Suprapubic skin (tissue), 4 donors: ENCODE results near the gene HERC4. TPM values are rescaled to one million over a fixed set of nuclear protein-coding genes. Genes with fewer than 3 reads are reported as not detected.

Experiments used
- DNase-seq, 2 donors: peaks; one replicate each; pipeline ENCODE4 v3.0.0-alpha.2; 2019; ENCODE audit warnings: low spot score in 2 of 2
- H3K27ac ChIP-seq: fragments of 200-600 bp; sonication (generic); one replicate; pipeline ENCODE4 v1.5.1; 2019
- H3K27me3 ChIP-seq: fragments of 200-600 bp; sonication (generic); one replicate; pipeline ENCODE4 v1.5.1; 2019
- H3K36me3 ChIP-seq: fragments of 200-600 bp; sonication (generic); one replicate; pipeline ENCODE4 v1.5.1; 2019
- H3K4me1 ChIP-seq: fragments of 200-600 bp; sonication (generic); one replicate; pipeline ENCODE4 v1.5.1; 2019
- H3K4me3 ChIP-seq: fragments of 200-600 bp; sonication (generic); one replicate; pipeline ENCODE4 v1.5.1; 2019; ENCODE audit warnings: mild to moderate bottlenecking
- H3K9me3 ChIP-seq: fragments of 200-600 bp; sonication (generic); one replicate; pipeline ENCODE4 v1.5.1; 2019
- EP300 ChIP-seq: sonication (generic); formaldehyde crosslinking; IDR thresholded peaks from one replicate; pipeline ENCODE4 v1.6.1; 2017; ENCODE audit warnings: antibody characterized with exemption
- POLR2A ChIP-seq, 2 donors: fragments of 450-650 bp; IDR thresholded peaks; one replicate each; pipeline ENCODE4 v1.6.1; 2017; ENCODE audit warnings: antibody characterized with exemption in 2 of 2, mild to moderate bottlenecking in 2 of 2, moderate library complexity in 2 of 2
- POLR2AphosphoS5 ChIP-seq, 3 donors: sonication (generic); formaldehyde crosslinking; IDR thresholded peaks; one replicate each; pipeline ENCODE4 v1.6.1; 2017; ENCODE audit warnings: antibody characterized with exemption in 3 of 3
- WGBS: methylation state at CpG from one replicate; pipeline ENCODE4 v1.1.5; 2018; 5-methylcytosine and 5-hydroxymethylcytosine counted together
- total RNA-seq, 4 donors: library from RNA; depleted of rRNA; stranded (reverse); fragments of >200 nt; gene quantifications; one replicate each; pipeline ENCODE4 v1.1.0, GENCODE V29; 2016
- TF ChIP-seq, protein P1 (sequence below), 2 donors: fragments of 200-600 bp in 1 of 2; fragments of 450-650 bp in 1 of 2; sonication (generic) in 1 of 2; IDR thresholded peaks; one replicate each; pipeline ENCODE4 v1.5.1; 2016 to 2019; ENCODE audit warnings: antibody characterized with exemption in 2 of 2, mild to moderate bottlenecking in 1 of 2, moderate library complexity in 1 of 2

HERC4 gene
- total RNA-seq, 4 donors from 2014 or later = 25.8 to 92.1 (median 31.4) TPM

DNA sequence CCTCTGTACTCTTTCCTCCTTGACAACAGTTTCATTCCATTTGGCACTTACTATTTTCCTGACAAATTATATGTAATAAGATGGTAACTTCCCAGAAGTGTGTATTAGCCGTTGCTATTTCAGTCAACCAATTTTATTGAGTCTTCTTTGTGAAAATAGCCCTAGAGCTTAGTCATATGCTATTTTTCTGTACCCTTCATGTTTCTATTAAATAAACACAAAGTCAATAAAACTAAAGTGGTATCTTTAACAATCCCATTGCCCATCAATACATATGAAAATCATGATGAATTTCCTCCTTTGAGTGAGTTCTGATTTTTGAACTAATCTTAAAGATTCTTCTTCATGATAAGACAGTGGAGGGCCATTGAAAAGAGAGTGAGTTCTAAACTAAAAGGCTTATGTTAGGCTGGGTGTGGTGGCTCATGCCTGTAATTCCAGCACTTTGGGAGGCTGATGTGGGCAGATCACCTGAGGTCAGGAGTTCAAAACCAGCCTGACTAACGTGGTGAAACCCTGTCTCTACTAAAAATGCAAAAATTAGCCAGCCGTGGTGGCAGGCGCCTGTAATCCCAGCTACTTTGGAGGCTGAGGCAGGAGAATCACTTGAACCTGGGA is 28.3 kb upstream of the HERC4 start:
- no peaks in the 10 kb centered on the region for H3K27me3 ChIP-seq
- no peak overlapping the region for H3K27ac ChIP-seq
- 77% methylated on average over 4 of the region's 4 CpGs for WGBS
- no peak overlapping the region for H3K4me3 ChIP-seq
- no peaks in the 10 kb centered on the region for H3K4me1 ChIP-seq
- H3K36me3 ChIP-seq = no peaks in the 10 kb centered on the region
- DNase-seq = no peak
- no peaks in the 10 kb centered on the region for H3K9me3 ChIP-seq
- TF ChIP-seq POLR2A (IDR thresholded peaks at IDR 0.05) (no peak), POLR2AphosphoS5 (IDR thresholded peaks at IDR 0.05) (no peak), EP300 (no peak)
- TF ChIP-seq, protein P1, sequence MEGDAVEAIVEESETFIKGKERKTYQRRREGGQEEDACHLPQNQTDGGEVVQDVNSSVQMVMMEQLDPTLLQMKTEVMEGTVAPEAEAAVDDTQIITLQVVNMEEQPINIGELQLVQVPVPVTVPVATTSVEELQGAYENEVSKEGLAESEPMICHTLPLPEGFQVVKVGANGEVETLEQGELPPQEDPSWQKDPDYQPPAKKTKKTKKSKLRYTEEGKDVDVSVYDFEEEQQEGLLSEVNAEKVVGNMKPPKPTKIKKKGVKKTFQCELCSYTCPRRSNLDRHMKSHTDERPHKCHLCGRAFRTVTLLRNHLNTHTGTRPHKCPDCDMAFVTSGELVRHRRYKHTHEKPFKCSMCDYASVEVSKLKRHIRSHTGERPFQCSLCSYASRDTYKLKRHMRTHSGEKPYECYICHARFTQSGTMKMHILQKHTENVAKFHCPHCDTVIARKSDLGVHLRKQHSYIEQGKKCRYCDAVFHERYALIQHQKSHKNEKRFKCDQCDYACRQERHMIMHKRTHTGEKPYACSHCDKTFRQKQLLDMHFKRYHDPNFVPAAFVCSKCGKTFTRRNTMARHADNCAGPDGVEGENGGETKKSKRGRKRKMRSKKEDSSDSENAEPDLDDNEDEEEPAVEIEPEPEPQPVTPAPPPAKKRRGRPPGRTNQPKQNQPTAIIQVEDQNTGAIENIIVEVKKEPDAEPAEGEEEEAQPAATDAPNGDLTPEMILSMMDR (IDR thresholded peaks at IDR 0.05) = no peak

DNA sequence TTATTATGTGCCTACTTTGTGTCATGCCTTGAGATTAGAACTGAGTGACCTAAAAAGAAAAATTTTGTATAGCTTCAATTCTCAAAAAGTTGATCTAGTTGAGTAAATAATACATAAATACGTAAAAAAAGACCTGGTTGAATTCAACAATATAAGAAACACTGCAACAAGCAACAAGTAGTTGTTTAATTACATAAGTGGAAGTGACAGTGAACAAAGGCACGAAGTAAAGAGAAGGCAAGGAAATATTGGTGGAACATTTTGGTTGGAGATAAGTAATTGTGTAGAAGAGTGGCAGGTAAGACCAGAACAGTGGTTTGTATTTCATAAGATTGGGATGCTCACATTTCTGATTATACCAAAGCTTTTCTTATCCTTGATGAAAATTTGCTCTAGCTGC is 26.0 kb upstream of the HERC4 start:
- WGBS = 91% methylated on average over 2 of the region's 2 CpGs
- no peaks in the 10 kb centered on the region for H3K9me3 ChIP-seq
- DNase-seq = no peak
- H3K4me3 ChIP-seq = no peak overlapping the region
- TF ChIP-seq, protein P1 (IDR thresholded peaks at IDR 0.05) = no peak
- H3K27ac ChIP-seq = no peak overlapping the region
- no peaks in the 10 kb centered on the region for H3K27me3 ChIP-seq
- H3K4me1 ChIP-seq = no peaks in the 10 kb centered on the region
- no peaks in the 10 kb centered on the region for H3K36me3 ChIP-seq

DNA sequence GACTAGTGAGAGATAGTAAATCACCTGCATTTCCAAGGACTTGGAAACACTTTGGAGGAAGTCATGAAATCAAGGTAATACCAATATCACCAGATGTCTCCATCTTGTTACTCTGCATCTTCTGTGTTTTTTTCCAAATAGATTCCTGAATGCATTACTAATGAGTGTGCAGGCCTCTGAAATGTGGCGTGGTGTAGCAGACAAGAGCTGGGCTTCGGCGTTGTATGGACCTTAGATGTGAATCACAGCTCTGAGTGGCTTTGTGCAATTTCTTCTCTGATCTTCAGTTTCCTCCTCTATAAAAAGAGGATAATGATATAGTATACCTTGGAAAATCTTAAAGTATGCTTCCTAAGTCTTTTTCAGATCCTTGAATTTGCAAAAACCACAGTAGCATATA is 24.7 kb upstream of the HERC4 start:
- no peaks in the 10 kb centered on the region for H3K4me1 ChIP-seq
- DNase-seq = no peak
- no peaks in the 10 kb centered on the region for H3K27me3 ChIP-seq
- 96% methylated on average over 3 of the region's 3 CpGs for WGBS
- TF ChIP-seq EP300 (no peak), POLR2AphosphoS5 (IDR thresholded peaks at IDR 0.05) (no peak)
- TF ChIP-seq, protein P1 (IDR thresholded peaks at IDR 0.05) = no peak
- H3K27ac ChIP-seq = no peak overlapping the region
- H3K4me3 ChIP-seq = no peak overlapping the region
- H3K9me3 ChIP-seq = no peaks in the 10 kb centered on the region
- H3K36me3 ChIP-seq = no peaks in the 10 kb centered on the region

DNA sequence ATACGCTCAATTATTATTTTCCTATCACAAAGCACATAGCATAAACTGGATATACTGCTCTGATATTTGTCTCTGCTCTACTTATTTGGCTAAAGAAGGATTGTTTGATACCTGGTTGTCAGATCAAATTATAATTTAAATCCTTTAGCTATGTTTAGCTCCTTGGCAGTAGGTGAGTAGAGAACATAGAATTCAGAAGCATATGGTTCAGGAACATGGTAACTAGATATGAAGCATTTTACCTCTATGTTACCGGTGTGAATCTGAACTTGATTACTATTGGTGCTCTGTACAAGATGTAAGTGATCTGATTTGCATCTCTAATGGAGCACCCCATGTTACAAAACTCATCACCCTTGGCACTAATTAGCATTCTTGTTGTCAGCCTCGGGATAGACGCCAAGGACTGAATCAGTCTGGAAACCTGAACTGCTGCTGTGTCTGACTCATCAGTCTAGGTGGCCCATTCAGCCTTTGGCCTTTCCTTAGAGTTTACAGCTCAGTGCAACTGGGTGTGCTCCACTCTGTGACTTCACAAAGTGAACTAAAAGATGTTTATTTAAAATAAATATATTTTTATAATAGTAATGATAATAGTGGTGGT is 21.9 kb upstream of the HERC4 start:
- H3K4me3 ChIP-seq = no peak overlapping the region
- peak in 1 of 3 donors; percentile 13 for TF ChIP-seq POLR2AphosphoS5 (IDR thresholded peaks at IDR 0.05)
- no peak for TF ChIP-seq POLR2A (IDR thresholded peaks at IDR 0.05)
- no peak overlapping the region for H3K27ac ChIP-seq
- no peaks in the 10 kb centered on the region for H3K27me3 ChIP-seq
- no peaks in the 10 kb centered on the region for H3K9me3 ChIP-seq
- no peaks in the 10 kb centered on the region for H3K4me1 ChIP-seq
- peak in 1 of 2 donors; percentile 68 for DNase-seq
- WGBS = 48% methylated on average over 4 of the region's 4 CpGs
- H3K36me3 ChIP-seq = no peaks in the 10 kb centered on the region

DNA sequence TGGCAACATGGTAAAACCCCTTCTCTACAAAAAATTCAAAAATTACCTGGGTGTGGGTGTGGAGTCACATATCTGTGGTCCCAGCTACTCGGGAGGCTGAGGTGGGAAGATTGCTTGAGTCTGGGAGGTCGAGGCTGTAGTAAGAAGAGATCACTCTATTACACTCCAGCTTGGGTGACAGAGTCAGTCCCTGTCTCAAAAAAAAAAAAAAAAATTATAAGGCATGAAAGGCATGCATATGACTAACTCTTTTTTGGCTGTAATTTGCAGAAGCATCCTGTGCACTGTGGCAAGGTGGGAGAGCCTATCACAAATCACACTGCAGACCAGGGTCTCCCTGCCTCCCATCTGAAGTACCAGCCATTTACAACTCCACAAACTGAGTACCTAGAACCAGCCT is 20.1 kb upstream of the HERC4 start:
- Histone ChIP-seq H3K36me3 (no peaks in the 10 kb centered on the region), H3K27ac (no peak overlapping the region), H3K4me1 (no peaks in the 10 kb centered on the region), H3K27me3 (no peaks in the 10 kb centered on the region), H3K4me3 (no peak overlapping the region), H3K9me3 (no peaks in the 10 kb centered on the region)
- 69% methylated on average over 2 of the region's 2 CpGs for WGBS
- no peak for TF ChIP-seq POLR2AphosphoS5 (IDR thresholded peaks at IDR 0.05)
- no peak for TF ChIP-seq POLR2A (IDR thresholded peaks at IDR 0.05)
- TF ChIP-seq, protein P1 (IDR thresholded peaks at IDR 0.05) = no peak
- TF ChIP-seq EP300 = no peak
- DNase-seq = no peak

DNA sequence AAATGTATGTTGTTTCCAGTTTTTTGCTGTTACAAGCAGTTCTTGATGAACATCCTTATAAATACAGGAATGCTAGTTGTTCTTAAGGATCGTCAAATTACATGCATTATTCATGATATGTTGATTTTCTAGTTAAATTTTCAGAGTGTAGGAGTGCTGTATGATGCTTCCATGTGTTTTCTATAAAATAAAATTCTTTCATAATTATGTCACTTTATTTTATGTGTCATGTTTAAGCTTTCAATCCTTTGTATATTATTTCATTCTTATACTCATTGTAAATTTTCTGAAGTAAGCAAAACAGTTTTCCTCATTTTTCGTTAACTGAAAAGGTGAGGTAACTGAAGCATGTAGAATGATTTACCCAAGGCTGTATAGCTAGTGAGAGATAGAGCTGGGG is 17.4 kb upstream of the HERC4 start:
- H3K4me1 ChIP-seq = no peaks in the 10 kb centered on the region
- 88% methylated on average over 2 of the region's 2 CpGs for WGBS
- H3K36me3 ChIP-seq = no peaks in the 10 kb centered on the region
- DNase-seq = no peak
- H3K27me3 ChIP-seq = no peaks in the 10 kb centered on the region
- no peaks in the 10 kb centered on the region for H3K9me3 ChIP-seq
- no peak overlapping the region for H3K4me3 ChIP-seq
- TF ChIP-seq, protein P1 (IDR thresholded peaks at IDR 0.05) = no peak
- TF ChIP-seq EP300 = no peak
- TF ChIP-seq POLR2AphosphoS5 (IDR thresholded peaks at IDR 0.05) = no peak
- no peak for TF ChIP-seq POLR2A (IDR thresholded peaks at IDR 0.05)
- no peak overlapping the region for H3K27ac ChIP-seq
